ENCODE measurements around the gene C1D.
A peak's percentile ranks its signal among the peaks of the same experiment; 100 is the strongest.

C1D gene

GRCh38 chr2:68031043-68031442 lies 31.8 kb downstream of the C1D start:
- Histone ChIP-seq H3F3A (ENCODE audit: low read depth) (no peaks in the 10 kb centered on the region), H3K4me2 (ENCODE audit: low read depth, low read length, poor library complexity, severe bottlenecking) (peak overlapping the region; percentile 28), H3K4me3 (ENCODE audit: low read length, poor library complexity, severe bottlenecking) (peak overlapping the region; percentile 27), H3K79me2 (ENCODE audit: insufficient read depth, low read length) (no peaks in the 10 kb centered on the region), H3K9ac (ENCODE audit: low read depth, low read length, poor library complexity, severe bottlenecking) (peak overlapping the region; percentile 28), H3K4me1 (ENCODE audit: insufficient read depth, low read length, poor library complexity, severe bottlenecking) (no peaks in the 10 kb centered on the region), H2AFZ (ENCODE audit: low read length) (peak overlapping the region; percentile 83), H3K36me3 (ENCODE audit: insufficient read depth, low read length) (no peaks in the 10 kb centered on the region), H3K27me3 (ENCODE audit: insufficient read depth, low read length, poor library complexity, severe bottlenecking) (no peaks in the 10 kb centered on the region), H4K20me1 (ENCODE audit: insufficient read depth, low read length, poor library complexity, severe bottlenecking) (no peaks in the 10 kb centered on the region), H3K9me2 (replicated peaks; ENCODE audit: low read depth, low read length) (no peaks in the 10 kb centered on the region), H3K9me3 (ENCODE audit: insufficient read depth, low read depth, low read length) (no peaks in the 10 kb centered on the region)
- TF ChIP-seq EZH2phosphoT487 (IDR thresholded peaks at IDR 0.05; ENCODE audit: borderline replicate concordance) (no peak), CTCF (conservative IDR thresholded peaks at IDR 0.05; ENCODE audit: low read length) (no peak)

- no peaks in the 10 kb centered on the region for H3K36me3 ChIP-seq (ENCODE audit: insufficient read depth, low read length)
- no peak overlapping the region for H3K9ac ChIP-seq (ENCODE audit: low read depth, low read length, poor library complexity, severe bottlenecking)
- H3F3A ChIP-seq (ENCODE audit: low read depth), result no peaks in the 10 kb centered on the region
- no peaks in the 10 kb centered on the region for H3K9me3 ChIP-seq (ENCODE audit: insufficient read depth, low read depth, low read length)
- no peak overlapping the region for H3K4me3 ChIP-seq (ENCODE audit: low read length, poor library complexity, severe bottlenecking)
- H4K20me1 ChIP-seq (ENCODE audit: insufficient read depth, low read length, poor library complexity, severe bottlenecking), result no peaks in the 10 kb centered on the region
- no peaks in the 10 kb centered on the region for H3K9me2 ChIP-seq (replicated peaks; ENCODE audit: low read depth, low read length)
- no peaks in the 10 kb centered on the region for H3K79me2 ChIP-seq (ENCODE audit: insufficient read depth, low read length)
- no peaks in the 10 kb centered on the region for H3K4me1 ChIP-seq (ENCODE audit: insufficient read depth, low read length, poor library complexity, severe bottlenecking)
- TF ChIP-seq CTCF (conservative IDR thresholded peaks at IDR 0.05; ENCODE audit: low read length) (no peak), EZH2phosphoT487 (IDR thresholded peaks at IDR 0.05; ENCODE audit: borderline replicate concordance) (no peak)
- no peaks in the 10 kb centered on the region for H3K27me3 ChIP-seq (ENCODE audit: insufficient read depth, low read length, poor library complexity, severe bottlenecking)
- no peak overlapping the region for H2AFZ ChIP-seq (ENCODE audit: low read length)
- no peak overlapping the region for H3K4me2 ChIP-seq (ENCODE audit: low read depth, low read length, poor library complexity, severe bottlenecking)
These were observed 32.3 kb downstream of the C1D start for GRCh38 chr2:68030529-68030928.

- Histone ChIP-seq H3K4me2 (ENCODE audit: low read depth, low read length, poor library complexity, severe bottlenecking) (no peak overlapping the region), H3K9me2 (replicated peaks; ENCODE audit: low read depth, low read length) (no peaks in the 10 kb centered on the region), H3K4me1 (ENCODE audit: insufficient read depth, low read length, poor library complexity, severe bottlenecking) (no peaks in the 10 kb centered on the region), H3F3A (ENCODE audit: low read depth) (no peaks in the 10 kb centered on the region), H3K36me3 (ENCODE audit: insufficient read depth, low read length) (no peaks in the 10 kb centered on the region), H4K20me1 (ENCODE audit: insufficient read depth, low read length, poor library complexity, severe bottlenecking) (no peaks in the 10 kb centered on the region), H3K9me3 (ENCODE audit: insufficient read depth, low read depth, low read length) (no peaks in the 10 kb centered on the region), H3K9ac (ENCODE audit: low read depth, low read length, poor library complexity, severe bottlenecking) (no peak overlapping the region), H3K4me3 (ENCODE audit: low read length, poor library complexity, severe bottlenecking) (no peak overlapping the region), H3K79me2 (ENCODE audit: insufficient read depth, low read length) (no peaks in the 10 kb centered on the region), H3K27me3 (ENCODE audit: insufficient read depth, low read length, poor library complexity, severe bottlenecking) (no peaks in the 10 kb centered on the region), H2AFZ (ENCODE audit: low read length) (no peak overlapping the region)
- TF ChIP-seq CTCF (conservative IDR thresholded peaks at IDR 0.05; ENCODE audit: low read length) (no peak), EZH2phosphoT487 (IDR thresholded peaks at IDR 0.05; ENCODE audit: borderline replicate concordance) (no peak)
These were observed 34.8 kb downstream of the C1D start for GRCh38 chr2:68027959-68028358.
